Mucosa of rectum (tissue), 2 donors: ENCODE measurements around the gene CA4.

ENCODE experiments used
- H3K27ac ChIP-seq, 2 donors: one replicate each; pipeline ENCODE4 v1.7.0; 2013; ENCODE audit warnings: inconsistent platforms in 2 of 2, low read depth in 2 of 2, low read length in 2 of 2
- H3K27me3 ChIP-seq, 2 donors: one replicate each; pipeline ENCODE4 v1.7.0; 2013; ENCODE audit warnings: low read length in 2 of 2; ENCODE audit not compliant: control insufficient read depth in 2 of 2, insufficient read depth in 2 of 2
- H3K36me3 ChIP-seq, 2 donors: one replicate each; pipeline ENCODE4 v1.7.0; 2013; ENCODE audit warnings: low read length in 2 of 2; ENCODE audit not compliant: control insufficient read depth in 2 of 2, insufficient read depth in 2 of 2
- H3K4me1 ChIP-seq, 2 donors: one replicate each; pipeline ENCODE4 v1.7.0; 2013; ENCODE audit warnings: low read length in 2 of 2, mild to moderate bottlenecking in 1 of 2; ENCODE audit not compliant: control insufficient read depth in 2 of 2, insufficient read depth in 2 of 2
- H3K4me3 ChIP-seq, 2 donors: one replicate each; pipeline ENCODE4 v1.7.0; 2013; ENCODE audit warnings: low read length in 2 of 2
- H3K9ac ChIP-seq, 2 donors: one replicate each; pipeline ENCODE4 v1.7.0; 2013; ENCODE audit warnings: low read length in 2 of 2, low read depth in 1 of 2, mild to moderate bottlenecking in 1 of 2
- H3K9me3 ChIP-seq, 2 donors: one replicate each; pipeline ENCODE4 v1.7.0; 2013; ENCODE audit warnings: low read length in 2 of 2; ENCODE audit not compliant: control insufficient read depth in 2 of 2
- donor health status: healthy.
- donor health status: Normal muscosa, but diverticular disease.

The CA4 gene

GRCh38 chr17:60163108-60163784 is 13.5 kb downstream of the CA4 start:
- Histone ChIP-seq H3K4me1 (peaks cover 17 to 34% of the 10 kb centered on the region in 2 donors), H3K9me3 (no peaks in the 10 kb centered on the region), H3K36me3 (no peaks in the 10 kb centered on the region), H3K4me3 (no peak overlapping the region), H3K9ac (no peak overlapping the region), H3K27ac (no peak overlapping the region), H3K27me3 (peaks cover 0 to 5% of the 10 kb centered on the region in 2 donors)

DNA sequence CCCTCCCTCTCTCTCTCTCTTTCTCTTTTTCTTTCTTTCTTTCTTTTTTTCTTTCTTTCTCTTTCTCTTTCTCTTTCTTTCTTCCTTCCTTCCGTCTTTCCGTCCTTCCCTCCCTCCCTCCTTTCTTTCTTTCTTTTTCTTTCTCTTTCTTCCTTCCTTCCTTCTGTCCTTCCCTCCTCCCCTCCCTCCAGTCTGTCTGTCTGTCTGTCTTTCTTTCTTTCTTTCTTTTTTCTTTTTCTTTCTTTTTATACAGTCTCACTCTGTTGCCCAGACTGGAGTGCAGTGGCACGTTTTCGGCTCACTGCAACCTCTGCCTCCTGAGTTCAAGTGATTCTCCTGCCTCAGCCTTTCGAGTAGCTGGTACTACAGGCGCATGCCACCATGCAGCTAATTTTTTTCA is 14.4 kb downstream of the CA4 start:
- H3K9ac ChIP-seq, result no peak overlapping the region
- H3K27ac ChIP-seq, result peak overlapping the region in 1 of 2 donors; percentile 13
- peaks cover 0 to 3% of the 10 kb centered on the region in 2 donors for H3K27me3 ChIP-seq
- H3K4me1 ChIP-seq, result peaks cover 19 to 40% of the 10 kb centered on the region in 2 donors
- no peaks in the 10 kb centered on the region for H3K36me3 ChIP-seq
- no peak overlapping the region for H3K4me3 ChIP-seq
- no peaks in the 10 kb centered on the region for H3K9me3 ChIP-seq

GRCh38 chr17:60164697-60165096 is 14.9 kb downstream of the CA4 start:
- no peak overlapping the region for H3K9ac ChIP-seq
- peaks cover 0 to 3% of the 10 kb centered on the region in 2 donors for H3K27me3 ChIP-seq
- no peaks in the 10 kb centered on the region for H3K36me3 ChIP-seq
- no peak overlapping the region for H3K4me3 ChIP-seq
- peaks cover 19 to 44% of the 10 kb centered on the region in 2 donors for H3K4me1 ChIP-seq
- peak overlapping the region in 1 of 2 donors; percentile 13 for H3K27ac ChIP-seq
- no peaks in the 10 kb centered on the region for H3K9me3 ChIP-seq

DNA sequence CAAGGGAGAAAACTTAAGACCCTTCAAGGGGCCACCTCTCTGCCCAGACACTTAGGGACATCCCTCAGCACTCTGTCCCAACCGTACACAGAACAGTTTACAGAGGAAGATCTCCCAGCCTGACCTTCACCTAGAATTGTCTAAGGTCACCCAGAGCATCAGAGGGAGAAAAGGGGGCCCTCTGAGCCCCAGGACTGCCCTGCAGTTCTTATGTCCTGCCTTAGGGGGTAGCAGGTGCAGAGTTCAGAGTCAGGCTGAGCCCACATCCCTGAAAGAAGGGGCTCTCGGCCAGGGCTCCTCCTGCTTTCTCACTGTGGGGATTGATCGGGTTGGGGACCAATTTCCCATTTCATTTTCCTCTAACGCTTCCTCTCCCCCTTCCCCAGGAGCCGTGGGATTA is 15.4 kb downstream of the CA4 start:
- Histone ChIP-seq H3K27ac (peak overlapping the region in 1 of 2 donors; percentile 55), H3K4me3 (no peak overlapping the region), H3K4me1 (peaks cover 24 to 49% of the 10 kb centered on the region in 2 donors), H3K9me3 (no peaks in the 10 kb centered on the region), H3K36me3 (no peaks in the 10 kb centered on the region), H3K27me3 (peaks cover 0 to 3% of the 10 kb centered on the region in 2 donors), H3K9ac (no peak overlapping the region)

DNA sequence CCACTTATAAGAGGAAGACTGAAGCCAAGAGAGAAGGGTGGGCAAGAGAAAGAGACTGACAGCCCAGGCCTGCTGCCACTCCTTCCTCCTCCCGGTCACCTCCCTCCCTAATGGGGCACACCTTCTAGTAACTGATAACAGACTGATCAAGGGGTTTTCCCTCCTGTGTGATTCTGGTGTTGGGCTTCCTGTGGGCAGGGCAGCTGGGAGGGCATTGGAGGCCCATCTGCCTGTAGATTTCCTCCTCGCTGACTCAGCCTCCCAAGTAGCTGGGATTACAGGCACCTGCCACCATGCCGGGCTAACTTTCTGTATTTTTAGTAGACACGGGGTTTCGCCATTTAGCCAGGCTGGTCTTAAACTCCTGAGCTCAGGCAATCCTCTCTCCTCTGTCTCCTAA is 16.2 kb downstream of the CA4 start:
- Histone ChIP-seq H3K4me3 (no peak overlapping the region), H3K9me3 (no peaks in the 10 kb centered on the region), H3K9ac (peak overlapping the region in 1 of 2 donors; percentile 17), H3K27me3 (peaks cover 0 to 3% of the 10 kb centered on the region in 2 donors), H3K4me1 (peaks cover 30 to 56% of the 10 kb centered on the region in 2 donors), H3K27ac (peak overlapping the region; percentile 32 to 68), H3K36me3 (no peaks in the 10 kb centered on the region)

DNA sequence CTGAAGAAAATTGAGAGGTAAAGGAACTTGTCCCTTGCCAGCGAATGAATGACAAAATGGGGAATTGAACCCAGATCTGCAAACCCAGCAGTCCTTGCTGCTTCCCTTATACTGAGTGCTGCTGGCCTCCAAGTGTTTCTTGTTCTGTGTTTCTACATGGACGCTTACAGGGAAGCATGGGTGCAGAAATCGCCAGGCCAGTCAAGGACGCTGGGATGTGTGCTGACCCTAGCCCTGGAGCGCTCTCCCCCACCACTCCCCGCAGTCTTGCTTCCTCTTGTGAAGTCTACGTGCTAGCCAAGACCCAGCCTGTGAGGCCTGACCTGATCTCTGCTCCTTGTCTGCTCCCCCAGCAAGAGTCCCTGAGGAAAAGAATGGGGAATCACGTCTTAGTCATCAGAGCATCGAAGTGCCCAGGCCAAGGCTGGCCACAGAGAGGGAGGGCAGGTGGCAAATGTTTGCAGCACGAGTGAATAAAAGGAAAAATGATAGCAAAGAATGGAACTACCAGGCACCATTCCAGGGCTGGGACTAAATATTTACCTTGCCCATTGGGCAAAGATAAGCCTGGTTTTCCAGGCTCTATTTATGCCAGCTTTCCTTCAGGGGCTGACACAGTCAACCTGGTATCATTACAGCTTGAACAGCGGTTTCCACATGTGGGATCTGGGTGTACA is 17.4 kb downstream of the CA4 start:
- peaks cover 0 to 3% of the 10 kb centered on the region in 2 donors for H3K27me3 ChIP-seq
- no peak overlapping the region for H3K4me3 ChIP-seq
- H3K36me3 ChIP-seq, result no peaks in the 10 kb centered on the region
- peak overlapping the region in 1 of 2 donors; percentile 26 for H3K27ac ChIP-seq
- peaks cover 40 to 65% of the 10 kb centered on the region in 2 donors for H3K4me1 ChIP-seq
- H3K9me3 ChIP-seq, result no peaks in the 10 kb centered on the region
- H3K9ac ChIP-seq, result no peak overlapping the region

DNA sequence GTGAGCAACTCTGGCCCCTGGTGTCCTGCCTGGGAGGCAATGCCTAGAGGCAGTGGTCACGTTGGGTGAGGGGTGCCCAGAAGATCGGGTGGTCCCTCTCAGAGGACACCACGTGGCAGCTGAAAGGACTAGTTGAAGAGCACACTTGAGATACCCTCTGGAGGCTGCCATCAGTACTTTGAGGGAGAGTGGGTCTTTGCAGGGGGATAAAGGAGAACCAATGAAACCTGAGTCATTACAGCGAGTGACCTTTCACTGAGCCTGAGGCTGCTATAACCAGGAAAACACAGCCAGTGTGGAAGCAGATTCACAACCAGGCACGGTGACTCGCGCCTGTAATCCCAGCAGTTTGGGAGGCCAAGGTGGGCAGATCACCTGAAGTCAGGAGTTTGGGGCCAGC is 18.9 kb downstream of the CA4 start:
- Histone ChIP-seq H3K9ac (no peak overlapping the region), H3K9me3 (no peaks in the 10 kb centered on the region), H3K36me3 (no peaks in the 10 kb centered on the region), H3K4me1 (peaks cover 43 to 68% of the 10 kb centered on the region in 2 donors), H3K4me3 (no peak overlapping the region), H3K27ac (no peak overlapping the region), H3K27me3 (peaks cover 0 to 3% of the 10 kb centered on the region in 2 donors)

DNA sequence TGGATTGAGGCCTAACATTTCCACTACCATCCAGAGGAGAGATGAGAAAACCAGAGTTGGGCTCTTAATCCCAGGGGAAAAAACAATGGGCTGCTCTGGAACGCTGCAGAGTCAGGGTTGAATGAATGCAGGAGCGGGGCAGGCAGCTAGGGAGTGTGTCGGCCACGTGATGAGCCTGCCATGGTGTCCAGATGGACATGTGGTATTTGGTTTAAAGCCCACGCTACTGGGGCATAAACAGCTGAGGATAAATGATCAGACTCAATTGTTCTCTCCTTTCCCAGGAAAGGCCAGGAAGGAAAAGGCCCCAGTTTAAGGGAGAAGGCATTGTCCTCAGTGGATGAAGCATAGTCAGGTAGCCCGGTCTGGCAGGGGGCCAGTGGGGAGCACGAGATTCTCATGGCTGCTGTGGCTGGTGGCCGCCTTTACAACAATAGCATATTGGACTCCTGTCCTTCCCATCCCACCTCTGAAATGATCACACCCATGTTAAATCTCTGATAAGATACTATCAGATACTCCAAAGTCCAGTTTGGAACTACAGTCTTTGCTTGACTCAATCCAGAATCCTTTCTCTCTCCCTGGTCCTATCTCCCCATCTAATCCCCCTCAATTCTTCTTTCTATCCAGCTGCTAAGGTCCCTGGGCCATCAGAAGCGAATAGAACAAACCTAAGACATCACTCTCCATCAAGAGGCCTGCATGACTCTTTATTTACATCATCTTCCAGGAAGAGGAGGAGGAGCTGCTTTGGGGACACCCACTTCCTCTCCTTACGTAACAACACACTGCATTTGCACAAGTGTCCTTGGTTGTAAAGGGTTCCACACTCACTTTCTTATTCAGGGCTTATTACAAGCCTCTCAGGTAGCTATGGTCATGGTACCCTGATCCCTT is 20.4 kb downstream of the CA4 start:
- Histone ChIP-seq H3K27me3 (peaks cover 0 to 3% of the 10 kb centered on the region in 2 donors), H3K27ac (peak overlapping the region; percentile 75 to 76), H3K9me3 (no peaks in the 10 kb centered on the region), H3K36me3 (no peaks in the 10 kb centered on the region), H3K4me1 (peaks cover 43 to 63% of the 10 kb centered on the region in 2 donors), H3K4me3 (no peak overlapping the region), H3K9ac (peak overlapping the region in 1 of 2 donors; percentile 41)

GRCh38 chr17:60170835-60171752 is 21.3 kb downstream of the CA4 start:
- H3K4me3 ChIP-seq, result no peak overlapping the region
- H3K36me3 ChIP-seq, result no peaks in the 10 kb centered on the region
- no peaks in the 10 kb centered on the region for H3K27me3 ChIP-seq
- H3K9me3 ChIP-seq, result no peaks in the 10 kb centered on the region
- no peak overlapping the region for H3K9ac ChIP-seq
- peaks cover 37 to 54% of the 10 kb centered on the region in 2 donors for H3K4me1 ChIP-seq
- H3K27ac ChIP-seq, result peak overlapping the region; percentile 75 to 76
